HPDE6-E6E7 (cell line): ENCODE measurements around the gene LDLRAD3.

Source experiments
- DNase-seq: peaks from one replicate; pipeline ENCODE4 v3.0.0; 2011; ENCODE audit warnings: missing footprints; ENCODE audit errors: extremely low spot score

The LDLRAD3 gene

DNA sequence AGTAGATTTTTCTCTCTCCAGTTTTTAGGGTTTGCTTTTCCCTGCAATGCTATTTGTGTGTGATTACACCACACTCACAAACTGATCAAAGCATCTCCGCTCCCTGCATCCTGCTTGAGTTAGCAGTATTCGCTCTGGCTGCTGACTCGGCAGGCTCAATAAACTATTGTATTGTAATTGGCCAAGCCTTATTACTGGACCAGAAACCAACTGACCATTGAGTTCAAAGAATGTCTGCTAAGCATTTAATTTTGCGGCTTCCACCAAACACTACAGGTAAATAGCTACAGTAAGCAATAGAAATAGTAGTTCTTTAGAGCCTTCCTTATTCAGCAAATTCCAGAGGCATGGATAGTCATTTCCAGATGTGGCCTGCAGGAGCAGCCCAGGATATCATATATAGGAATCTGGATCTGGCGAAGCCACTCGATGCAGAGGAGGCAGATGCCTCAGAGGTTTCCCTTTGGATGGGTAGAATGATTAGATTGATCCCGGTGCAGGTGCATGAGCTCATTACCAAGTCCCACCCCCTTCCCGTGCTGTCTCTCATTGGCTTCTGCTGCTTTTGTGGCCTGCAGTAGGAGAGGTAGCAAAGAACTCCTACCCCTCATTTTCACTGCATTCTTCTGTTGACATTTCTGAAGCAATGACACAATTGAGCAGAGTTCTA lies 268.0 kb downstream of the LDLRAD3 start:
- no peak for DNase-seq

DNA sequence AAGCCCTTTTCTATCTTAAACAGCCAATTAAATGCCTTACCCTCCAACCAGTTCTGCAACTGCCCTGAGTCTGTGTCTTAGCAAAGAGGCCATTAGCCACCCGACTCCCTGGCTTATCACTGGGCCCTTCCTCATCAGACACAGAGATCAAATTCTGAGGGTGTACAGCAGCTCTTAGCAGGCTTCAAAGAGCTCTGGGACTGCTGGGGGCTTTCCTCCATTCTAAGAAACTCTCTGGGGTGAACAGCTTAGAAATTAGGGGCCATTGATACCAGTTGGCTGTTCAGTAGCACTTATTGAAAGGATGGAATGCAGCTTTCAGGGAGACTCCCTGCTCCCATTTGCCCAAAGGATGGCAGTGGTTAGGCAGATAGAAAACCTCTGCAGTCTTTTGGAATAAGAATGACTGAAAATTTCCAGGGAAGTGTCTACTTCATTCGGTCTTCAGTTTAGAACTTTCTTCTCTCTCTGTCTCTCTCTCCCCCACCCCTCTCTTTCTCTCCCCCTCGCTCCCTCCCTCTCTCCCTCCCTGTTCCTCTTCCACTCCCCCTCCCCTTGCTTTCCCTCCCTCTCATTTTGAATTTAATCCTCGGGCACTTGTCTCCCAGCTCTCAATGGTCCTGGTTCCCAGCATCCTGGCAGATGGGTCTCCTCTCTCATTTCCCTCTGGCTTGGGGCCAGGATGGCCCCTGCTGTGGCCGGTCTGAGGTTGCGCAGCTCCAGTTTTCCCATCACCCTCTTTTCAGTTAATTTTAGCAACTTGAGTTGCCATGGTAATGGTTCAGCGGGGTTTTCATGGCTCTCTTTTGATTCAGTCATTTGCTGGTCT lies 268.9 kb downstream of the LDLRAD3 start:
- DNase-seq = no peak

DNA sequence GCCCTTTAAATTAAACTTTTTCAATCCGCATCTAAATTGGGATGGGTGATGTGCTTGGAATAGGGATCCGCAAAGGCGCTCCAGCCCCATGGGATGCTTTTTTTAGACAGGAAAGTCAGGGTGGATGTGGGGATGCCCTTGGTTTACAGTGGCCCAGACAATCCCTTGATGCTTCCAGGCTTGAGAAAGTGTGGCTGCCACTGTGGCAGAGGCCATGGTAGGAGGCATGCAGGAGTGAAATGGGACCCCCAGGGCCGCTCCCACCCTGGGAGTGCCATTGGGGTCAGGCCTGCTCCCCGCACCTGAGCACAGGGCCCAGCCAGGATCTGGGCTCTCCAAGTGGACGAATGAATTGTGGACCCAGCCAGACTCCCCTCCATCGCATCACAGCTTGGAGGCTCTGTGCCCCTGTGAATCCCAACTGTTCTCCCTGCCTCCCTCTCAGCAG lies 269.6 kb downstream of the LDLRAD3 start:
- DNase-seq = no peak

GRCh38 chr11:36214480-36214879 lies 270.6 kb downstream of the LDLRAD3 start:
- peak; percentile 83 for DNase-seq

DNA sequence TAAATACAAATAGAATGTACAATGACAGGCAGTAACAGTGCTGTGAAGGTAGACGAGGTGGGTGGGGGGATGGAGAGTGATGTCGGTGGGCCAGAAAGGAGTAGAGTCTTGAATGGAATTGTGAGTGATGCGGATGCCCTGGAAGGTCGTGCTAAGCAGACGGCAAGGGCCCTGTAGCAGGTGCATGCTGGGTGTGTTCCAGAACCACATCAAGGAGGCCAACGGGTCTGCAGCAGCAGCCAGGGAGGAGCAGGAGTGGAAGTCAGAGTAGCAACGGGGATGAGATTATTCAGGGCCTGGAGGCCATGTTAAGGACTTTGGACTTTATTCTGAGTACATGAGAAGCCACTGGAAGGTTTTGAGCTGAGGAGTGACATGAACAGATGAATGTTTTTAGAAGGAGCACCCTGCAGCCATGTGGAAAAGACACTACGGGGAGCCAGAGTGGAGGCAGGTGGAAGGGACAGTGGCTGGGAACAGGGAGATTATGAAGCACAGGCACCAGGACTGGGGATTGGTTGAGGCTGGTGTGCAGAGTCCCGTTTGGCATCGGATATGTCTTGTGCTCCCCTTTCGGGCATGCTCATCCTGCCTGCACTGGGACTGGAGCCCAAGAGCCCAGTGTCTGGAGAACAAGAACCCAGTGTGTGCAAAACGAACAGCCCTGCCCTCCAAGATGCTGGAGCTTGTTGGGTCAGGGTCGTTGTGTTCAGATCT lies 271.3 kb downstream of the LDLRAD3 start:
- DNase-seq = no peak

GRCh38 chr11:36215693-36216060 lies 271.8 kb downstream of the LDLRAD3 start:
- no peak for DNase-seq

GRCh38 chr11:36216061-36216615 lies 272.3 kb downstream of the LDLRAD3 start:
- DNase-seq = no peak

DNA sequence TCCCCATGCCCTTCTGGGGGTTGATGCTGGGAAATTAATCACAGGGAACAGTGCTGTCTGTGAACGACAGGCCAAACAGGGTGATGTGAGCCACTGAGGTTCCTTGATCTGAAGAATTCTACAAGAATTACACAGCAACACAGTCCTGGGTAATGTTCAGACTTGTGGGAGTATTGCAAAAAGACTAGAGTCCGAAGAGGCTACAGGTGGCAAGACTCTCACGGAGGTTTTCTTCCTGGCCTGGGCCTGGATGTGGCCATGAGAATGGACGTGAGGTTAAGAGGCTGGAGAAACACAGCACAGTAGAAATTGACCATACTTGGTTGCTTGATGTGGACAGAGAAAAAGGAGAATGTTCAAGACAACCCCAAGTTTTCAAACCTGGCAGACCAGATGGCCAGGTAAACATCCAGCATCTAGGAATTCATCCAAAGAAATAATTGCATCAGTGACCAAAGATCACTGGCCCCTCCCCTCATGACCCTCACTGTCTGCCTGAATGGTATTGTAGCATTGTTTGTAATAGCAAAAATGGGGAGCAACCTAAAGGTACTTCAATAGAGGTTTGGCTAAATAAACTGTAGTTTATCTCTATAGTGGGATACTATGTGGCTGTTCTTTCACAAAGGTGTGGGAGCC lies 274.5 kb downstream of the LDLRAD3 start:
- no peak for DNase-seq

- DNase-seq = no peak
Observed at GRCh38 chr11:36219996-36220395, 276.1 kb downstream of the LDLRAD3 start.

- no peak for DNase-seq
Observed at GRCh38 chr11:36222831-36223635, 279.2 kb downstream of the LDLRAD3 start.

DNA sequence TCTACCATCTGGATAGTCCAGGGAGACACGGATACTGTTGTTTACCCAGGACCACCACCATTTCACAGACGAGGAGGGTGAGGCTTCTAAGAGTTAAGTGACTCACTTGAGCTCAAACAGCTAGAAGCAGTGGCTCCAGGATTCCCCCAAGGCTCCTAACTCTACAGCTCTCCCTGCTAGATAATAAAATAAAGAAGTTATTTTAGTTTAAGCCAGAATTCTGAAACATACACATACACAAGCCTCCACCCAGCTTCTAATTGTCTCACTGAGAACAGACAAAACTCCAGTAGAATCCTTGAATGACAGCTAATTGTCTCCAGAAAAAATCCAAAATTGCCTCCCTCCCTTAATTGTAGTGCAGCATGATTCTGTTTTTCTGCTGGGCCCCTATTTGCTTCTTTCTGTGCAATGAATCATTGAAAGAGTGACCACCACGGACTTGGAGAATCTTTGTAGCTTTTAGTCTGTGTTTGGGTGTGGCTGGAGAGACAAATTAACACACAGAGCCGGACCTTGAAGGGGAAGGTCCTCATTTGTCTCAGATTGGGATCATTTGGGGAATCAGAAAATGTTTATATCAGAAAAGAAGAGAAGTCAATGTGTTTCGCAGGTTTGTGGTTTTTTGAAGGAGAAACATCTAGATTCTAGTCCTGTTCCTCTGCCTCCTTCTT lies 280.5 kb downstream of the LDLRAD3 start:
- no peak for DNase-seq

DNA sequence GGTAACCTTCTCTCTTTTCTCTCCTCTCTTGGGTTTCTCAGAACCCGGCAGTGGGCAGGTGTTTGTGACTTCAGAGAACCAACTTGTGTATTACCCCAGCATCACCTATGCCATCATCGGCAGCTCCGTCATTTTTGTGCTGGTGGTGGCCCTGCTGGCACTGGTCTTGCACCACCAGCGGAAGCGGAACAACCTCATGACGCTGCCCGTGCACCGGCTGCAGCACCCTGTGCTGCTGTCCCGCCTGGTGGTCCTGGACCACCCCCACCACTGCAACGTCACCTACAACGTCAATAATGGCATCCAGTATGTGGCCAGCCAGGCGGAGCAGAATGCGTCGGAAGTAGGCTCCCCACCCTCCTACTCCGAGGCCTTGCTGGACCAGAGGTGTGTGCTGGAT lies 283.2 kb downstream of the LDLRAD3 start:
- DNase-seq = no peak

GRCh38 chr11:36228689-36229088 lies 284.8 kb downstream of the LDLRAD3 start:
- no peak for DNase-seq

GRCh38 chr11:36229091-36229705 lies 285.3 kb downstream of the LDLRAD3 start:
- no peak for DNase-seq

GRCh38 chr11:36230779-36231699 lies 287.2 kb downstream of the LDLRAD3 start:
- DNase-seq = no peak

GRCh38 chr11:36233204-36233603 lies 289.3 kb downstream of the LDLRAD3 start:
- DNase-seq = no peak

DNA sequence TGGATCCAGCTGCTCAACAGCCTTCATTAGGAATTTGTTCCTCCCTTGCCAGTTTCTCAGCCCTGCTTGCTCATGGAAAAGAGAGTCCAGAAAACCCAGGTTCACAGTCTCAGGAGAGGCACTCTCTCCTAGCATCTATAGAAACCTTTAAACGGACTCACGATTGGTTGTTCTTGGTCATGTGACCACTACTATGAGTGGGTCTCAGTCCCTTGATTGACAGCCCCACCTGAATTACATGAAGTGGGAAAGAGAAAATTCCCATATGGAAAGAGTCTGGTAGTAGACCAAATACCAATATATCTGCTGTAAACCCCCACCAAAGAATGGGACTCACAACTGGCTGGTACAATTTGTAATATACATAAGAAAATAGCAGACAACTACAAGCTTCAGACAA lies 291.0 kb downstream of the LDLRAD3 start:
- no peak for DNase-seq

DNA sequence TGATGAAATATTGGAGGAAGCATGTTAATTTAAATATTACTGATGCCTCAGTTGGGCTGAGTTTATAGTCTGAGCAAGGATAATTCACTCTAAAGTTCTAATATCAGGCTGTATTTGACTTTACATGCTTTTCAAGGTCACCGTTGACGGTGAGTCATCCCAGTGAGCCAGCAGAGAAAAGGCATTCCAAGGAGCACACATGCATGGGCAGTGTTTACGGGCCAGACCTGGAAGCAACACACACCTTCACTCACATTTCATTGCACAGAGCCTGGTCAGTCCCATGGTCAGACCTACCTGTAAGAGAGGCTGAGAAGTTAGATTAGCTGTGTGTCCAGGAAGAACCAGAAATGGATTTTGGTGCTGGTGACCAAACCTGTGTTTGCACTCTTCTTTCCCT lies 291.9 kb downstream of the LDLRAD3 start:
- no peak for DNase-seq

GRCh38 chr11:36237391-36237790 lies 293.5 kb downstream of the LDLRAD3 start:
- no peak for DNase-seq
